GM21786 (cell line): Measurements from ENCODE around the gene DCP1A.
A peak's percentile ranks its signal among the peaks of the same experiment; 100 is the strongest.
"Not testable (repeated sequence)": the region's sequence is repeated elsewhere in the genome, so short reads cannot be mapped to it uniquely, and the experiment has no call there.

Source experiments
- ATAC-seq: cut with Tn5 transposase; IDR thresholded peaks from one replicate; pipeline ENCODE4 v1.9.1; 2021; ENCODE audit not compliant: unreplicated experiment

Gene DCP1A

GRCh38 chr3:53269193-53269592 lies 78.2 kb downstream of the DCP1A start:
- not testable (repeated sequence) for ATAC-seq

- no peak for ATAC-seq
These were observed 79.6 kb downstream of the DCP1A start for GRCh38 chr3:53267766-53268165.

GRCh38 chr3:53264718-53265117 lies 82.6 kb downstream of the DCP1A start:
- no peak for ATAC-seq

DNA sequence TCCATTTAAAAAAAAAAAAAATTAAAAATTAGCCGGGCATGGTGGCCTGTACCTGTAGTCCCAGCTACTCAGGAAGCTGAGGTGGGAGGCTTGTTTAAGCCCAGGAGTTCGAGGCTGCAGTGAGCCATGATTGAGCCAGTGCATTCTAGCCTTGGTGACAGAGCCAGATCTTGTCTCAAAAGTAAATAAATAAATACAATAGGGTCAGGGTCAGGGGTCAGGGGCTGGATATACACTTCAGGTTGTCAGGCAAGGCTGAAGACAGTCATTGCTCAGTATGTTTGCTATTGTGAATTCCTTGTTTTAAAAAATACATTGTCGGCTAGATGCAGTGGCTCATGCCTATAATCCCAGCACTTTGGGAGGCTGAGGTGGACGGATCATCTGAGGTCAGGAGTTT lies 83.4 kb downstream of the DCP1A start:
- ATAC-seq = no peak

DNA sequence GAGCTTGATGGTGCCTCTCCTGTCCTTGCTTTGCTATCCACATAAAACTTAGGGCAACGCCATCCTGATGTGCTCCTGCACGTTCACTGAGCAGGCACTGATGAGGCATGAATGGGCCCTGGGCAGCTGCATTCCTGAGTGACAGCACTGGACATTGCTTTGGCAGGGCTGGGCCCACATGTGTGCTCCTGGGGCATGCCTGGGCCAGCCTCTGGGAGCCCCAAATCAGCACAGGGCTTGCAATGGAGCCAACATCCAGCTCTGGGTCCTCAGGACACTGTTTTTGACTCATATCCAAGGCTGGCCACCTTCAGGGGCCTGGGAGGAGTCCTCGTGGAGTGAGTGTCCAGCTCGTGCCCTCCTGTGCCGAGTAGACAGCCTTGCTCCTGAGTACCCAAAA lies 85.6 kb downstream of the DCP1A start:
- no peak for ATAC-seq

- no peak for ATAC-seq
These were observed 87.0 kb downstream of the DCP1A start for GRCh38 chr3:53260286-53260785.

DNA sequence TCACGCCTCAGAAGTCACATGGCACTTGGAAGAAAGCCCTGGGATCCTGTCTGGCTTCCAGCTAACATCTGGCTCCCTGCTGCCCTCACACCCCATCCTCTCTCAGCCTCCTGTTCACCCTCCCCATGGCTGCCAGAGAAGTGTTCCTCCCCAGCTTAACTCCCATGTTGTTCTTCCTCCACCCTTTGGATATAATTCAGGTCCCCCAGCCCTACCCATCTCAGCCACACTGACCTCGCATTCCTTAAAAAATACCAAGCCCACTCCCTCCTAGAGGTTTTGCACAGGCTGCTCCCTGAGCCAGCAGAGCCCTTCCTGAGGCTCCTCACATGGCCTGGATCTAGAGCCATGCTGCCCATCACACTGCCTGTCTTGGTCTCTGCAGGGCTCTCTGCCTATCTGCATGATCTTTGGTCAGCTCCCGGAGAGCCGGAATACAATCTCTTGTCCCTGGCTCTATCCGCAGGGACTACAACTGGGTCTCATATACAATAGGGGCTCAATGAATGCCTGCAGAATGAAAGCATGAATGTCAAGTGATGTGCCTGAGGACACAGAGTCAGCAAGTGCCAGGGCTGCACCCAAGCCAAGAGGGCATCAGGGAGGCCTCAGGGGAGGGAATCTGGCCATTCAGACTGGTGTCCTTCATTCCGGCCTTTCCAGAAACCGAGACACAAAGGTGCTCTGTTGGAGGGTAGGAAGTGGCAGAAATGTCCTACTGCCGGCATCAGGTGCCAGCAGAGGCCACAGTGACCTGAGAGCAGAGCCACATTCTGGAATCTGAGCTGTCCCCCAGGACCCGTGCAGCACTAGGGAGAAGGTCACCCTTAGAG lies 87.7 kb downstream of the DCP1A start:
- ATAC-seq = no peak

DNA sequence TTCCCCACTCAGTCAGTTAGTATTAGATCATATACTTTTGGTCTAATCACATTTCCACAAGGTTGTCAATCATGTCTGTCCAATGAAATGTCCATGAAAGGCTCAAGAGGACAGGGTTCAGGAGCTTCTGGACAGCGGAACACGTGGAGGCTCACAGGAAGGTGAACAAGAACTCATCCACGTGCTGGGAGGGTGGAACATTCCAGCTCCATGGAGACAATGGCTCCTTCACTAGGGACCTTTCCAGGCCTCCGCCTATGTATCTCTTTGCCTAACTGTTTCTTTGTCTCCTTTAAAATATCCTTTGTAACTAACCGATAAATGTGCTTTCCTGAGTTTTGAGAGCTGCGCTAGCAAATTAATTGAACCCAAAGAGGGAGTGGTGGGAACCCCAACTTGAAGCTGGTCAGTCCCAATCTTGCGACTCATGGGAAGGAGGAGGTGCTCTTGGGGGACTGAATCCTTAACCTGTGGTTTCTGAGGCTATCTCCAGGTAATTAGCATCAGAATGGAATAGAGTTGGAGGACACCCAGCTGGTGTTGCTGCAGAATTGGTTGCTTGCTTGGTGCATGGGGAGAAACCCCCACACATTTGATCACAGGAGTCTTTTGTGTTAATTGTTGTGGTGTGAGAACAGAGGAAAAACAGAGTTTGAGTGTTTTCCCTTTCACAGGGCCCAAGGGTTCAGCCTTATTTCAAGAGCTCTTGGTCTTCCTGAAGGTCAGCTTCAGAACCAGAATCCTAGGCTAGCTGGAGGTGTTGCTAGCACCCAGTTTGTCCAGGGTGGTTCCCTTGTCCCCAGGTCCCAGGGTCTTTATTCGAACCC lies 88.5 kb downstream of the DCP1A start:
- ATAC-seq = no peak

- no peak for ATAC-seq
These were observed 89.9 kb downstream of the DCP1A start for GRCh38 chr3:53257465-53257864.

DNA sequence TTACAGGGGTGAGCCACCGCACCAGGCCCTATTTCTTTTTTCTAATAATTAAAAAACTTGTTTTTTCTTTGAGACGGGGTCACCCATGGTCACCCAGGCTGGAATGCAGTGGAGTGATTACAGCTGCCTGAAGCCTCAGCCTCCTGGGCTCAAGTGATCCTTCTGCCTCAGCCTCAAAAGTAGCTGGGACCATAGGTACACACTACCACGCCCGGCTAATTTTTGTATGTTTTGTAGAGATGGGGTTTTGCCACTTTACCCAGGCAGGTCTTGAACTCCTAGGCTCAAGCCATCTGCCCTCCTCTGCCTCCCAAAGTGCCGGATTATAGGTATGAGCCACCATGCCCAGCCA lies 90.7 kb downstream of the DCP1A start:
- ATAC-seq = no peak

- peak; percentile 47 for ATAC-seq
These were observed 91.3 kb downstream of the DCP1A start, which contains the start of gene TKT for GRCh38 chr3:53255775-53256703. TSS of gene TKT (minus strand) at chr3:53256022. CDS start at chr3:53255942, 80 bp downstream.

DNA sequence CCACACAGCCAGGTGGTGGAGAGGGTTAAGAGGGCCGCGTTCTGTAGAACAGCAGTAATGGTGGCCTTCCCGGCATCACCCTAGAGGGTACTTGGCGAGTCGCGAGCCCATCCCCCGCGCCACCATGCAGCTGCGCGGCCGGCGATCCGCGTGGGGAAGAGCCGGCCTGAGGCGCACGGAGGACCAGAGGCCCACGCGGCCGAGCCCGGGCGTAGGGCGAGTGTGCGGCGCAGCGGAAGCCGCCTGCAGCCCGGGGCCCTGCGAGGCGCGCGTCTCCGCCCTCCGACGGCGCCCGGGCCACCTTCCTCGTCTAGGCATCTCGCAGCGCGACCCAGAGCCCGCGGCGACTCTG lies 91.9 kb downstream of the DCP1A start:
- peak; percentile 29 for ATAC-seq

DNA sequence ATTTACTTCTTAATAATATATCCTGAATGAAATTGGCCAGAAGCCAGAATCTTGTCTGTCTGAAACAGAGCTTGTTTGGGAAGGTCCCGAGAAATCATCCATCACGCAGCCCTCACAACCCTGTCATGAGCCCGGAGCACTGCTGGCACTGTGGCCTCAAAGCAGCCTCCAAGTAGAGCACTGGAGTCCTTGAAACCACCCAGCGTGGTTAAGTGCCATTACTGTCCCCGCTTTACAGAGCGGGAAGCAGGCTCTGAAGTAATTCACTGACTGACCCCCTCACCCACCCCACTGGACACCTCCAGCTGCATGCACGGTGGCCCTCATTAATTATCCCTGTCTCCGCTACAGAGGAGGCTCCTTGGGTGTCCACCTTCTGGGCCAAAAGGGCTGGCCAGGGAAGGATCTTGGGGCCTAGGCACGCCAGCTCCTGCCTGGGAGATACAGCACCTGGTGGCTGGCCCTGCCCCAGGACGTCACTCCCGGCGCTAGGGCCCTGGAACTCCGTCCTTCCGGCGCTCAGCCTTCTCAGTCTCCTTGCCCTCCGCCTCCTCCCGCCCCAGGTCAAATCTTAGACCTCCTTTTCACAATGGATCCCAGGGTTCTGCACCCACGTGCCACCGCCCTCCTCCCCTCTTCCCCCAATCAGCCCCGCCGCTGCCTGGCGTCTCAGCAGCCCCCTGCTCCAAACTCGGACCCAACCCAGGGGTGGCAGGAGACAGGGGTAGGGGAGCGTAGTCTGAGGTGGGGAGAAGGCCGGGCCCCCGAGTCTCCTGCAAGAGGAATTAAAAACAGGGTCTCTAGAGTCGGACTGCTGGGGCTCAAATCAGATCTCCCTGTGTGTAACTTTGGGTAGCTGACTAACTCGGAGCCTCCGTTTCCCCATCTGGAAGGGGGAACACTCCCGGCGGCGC lies 92.6 kb downstream of the DCP1A start:
- ATAC-seq = peak; percentile 59

DNA sequence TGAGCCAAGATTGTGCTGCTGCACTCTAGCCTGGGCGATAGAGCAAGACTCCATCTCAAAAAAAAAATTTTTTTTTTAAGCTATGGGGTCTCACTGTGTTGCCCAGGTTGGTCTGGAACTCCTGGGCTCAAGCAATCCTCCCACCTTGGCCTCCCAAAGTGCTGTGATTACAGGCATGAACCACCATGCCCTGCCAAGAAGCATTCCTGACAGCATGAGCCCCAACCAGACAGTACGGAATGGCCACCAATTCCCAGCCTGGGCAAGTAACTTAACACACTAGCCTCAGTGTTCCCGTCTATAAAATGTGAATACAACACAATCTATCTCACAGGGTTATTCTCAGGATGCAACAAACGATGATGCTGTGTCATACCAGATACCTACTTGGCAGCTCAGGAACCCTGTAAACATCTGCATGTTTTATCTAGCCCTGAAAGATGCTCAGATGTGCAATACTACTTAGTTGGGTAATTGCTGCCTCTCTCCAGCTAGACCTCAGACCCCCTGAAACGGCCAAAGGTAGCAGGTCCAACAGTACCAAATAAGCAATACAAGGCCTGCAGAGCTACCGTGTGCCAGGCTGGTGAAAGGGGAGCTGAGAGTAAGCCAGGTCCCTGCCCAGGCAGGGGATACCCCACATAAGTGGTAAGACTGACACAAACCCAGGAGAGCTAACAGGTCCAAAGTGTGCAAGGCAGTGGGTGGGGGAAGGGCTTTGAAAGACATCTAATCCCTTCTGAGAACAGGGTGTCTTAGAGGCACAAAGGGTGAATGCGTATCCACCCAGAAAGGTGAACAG lies 93.4 kb downstream of the DCP1A start:
- ATAC-seq = no peak

GRCh38 chr3:53252947-53253322 lies 94.4 kb downstream of the DCP1A start:
- not testable (repeated sequence) for ATAC-seq

GRCh38 chr3:53252096-53252946 lies 95.0 kb downstream of the DCP1A start:
- ATAC-seq = no peak

DNA sequence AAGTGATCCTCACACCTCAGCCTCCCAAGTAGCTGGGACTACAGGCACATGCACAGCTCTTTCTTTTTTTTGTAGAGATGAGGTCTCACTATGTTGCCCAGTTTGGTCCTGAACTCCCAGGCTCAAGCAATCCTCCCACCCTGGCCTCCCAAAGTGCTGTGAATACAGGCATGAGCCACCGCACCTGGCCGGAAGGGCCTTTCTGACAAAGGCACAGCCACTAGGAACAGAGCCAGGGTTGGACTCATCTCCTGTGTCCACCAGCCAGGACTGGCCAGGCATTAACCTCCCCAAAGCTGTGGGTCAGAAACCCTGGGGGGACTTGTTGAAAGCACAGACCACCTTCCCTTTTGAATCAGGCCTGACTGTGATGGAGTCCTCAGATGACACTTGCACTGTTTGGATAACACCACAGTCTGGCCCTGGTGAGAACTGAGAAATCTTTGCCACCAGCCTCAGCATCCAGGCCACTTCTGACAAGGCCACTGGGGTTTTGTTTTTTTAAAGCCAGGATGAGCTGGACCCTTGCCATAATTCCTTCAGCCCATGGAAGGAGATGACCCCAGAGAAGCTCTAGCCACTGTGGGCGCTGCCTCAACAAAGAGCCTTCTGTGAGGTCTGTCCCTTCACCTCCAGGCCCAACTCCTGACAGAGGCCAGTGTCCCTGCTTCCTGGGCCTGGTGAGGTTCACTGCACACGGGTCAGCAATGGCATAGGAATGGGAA lies 96.3 kb downstream of the DCP1A start:
- ATAC-seq = no peak

DNA sequence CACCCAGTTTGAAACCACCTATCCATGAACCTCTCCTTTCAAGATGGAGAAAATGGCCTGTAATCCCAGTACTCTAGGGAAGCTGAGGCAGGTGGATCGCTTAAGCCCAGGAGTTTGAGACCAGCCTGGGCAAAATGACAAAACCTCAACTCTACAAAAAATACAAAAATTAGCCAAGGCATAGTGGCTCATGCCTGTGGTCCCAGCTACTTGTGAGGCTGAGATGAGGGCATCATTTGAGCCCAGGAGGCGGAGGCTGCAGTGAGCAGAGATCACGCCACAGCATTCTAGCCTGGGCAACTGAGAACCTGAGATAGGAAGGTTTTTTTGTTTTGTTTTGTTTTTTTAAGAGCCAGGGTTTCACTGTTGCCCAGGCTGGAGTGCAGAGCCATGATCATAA lies 96.9 kb downstream of the DCP1A start:
- no peak for ATAC-seq
